Measurements from ENCODE around the gene ADAM12. TPM values are rescaled to one million over a fixed set of nuclear protein-coding genes. Genes with fewer than 3 reads are reported as not detected.

Gene ADAM12
- total RNA-seq, 1 donor from 2014 or later = 8.0 TPM

DNA sequence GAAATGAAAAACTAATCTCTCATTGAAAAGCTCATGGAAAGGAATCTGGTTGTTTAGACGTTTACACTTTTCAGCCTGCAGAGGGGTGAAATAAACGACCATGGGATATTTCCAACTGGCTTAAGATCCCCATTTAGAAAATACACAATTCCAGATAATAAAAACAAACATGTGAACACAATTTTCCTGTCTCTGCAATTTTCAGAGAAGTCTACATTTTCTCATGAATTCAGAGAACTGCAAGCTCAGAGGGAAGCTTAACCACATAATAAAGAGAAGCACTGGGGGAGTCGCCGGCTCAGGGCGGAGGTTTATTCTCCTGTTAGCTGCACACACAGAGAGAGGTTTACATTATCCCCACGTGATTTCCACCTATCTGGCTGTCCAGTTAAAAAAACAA, 276.8 kb downstream of the ADAM12 start:
- H3K36me3 Mint-ChIP-seq = no peaks in the 10 kb centered on the region
- no peak overlapping the region for H3K4me3 Mint-ChIP-seq
- no peak for TF ChIP-seq EZH2 (IDR thresholded peaks at IDR 0.05)
- TF ChIP-seq EZH2phosphoT487 (IDR thresholded peaks at IDR 0.05) = no peak
- TF ChIP-seq, protein P1, sequence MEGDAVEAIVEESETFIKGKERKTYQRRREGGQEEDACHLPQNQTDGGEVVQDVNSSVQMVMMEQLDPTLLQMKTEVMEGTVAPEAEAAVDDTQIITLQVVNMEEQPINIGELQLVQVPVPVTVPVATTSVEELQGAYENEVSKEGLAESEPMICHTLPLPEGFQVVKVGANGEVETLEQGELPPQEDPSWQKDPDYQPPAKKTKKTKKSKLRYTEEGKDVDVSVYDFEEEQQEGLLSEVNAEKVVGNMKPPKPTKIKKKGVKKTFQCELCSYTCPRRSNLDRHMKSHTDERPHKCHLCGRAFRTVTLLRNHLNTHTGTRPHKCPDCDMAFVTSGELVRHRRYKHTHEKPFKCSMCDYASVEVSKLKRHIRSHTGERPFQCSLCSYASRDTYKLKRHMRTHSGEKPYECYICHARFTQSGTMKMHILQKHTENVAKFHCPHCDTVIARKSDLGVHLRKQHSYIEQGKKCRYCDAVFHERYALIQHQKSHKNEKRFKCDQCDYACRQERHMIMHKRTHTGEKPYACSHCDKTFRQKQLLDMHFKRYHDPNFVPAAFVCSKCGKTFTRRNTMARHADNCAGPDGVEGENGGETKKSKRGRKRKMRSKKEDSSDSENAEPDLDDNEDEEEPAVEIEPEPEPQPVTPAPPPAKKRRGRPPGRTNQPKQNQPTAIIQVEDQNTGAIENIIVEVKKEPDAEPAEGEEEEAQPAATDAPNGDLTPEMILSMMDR (IDR thresholded peaks at IDR 0.05) = no peak
- H3K4me3 ChIP-seq = no peak overlapping the region
- peaks cover 10% of the 10 kb centered on the region for H3F3A ChIP-seq (ENCODE audit: low read depth)
- no peak for DNase-seq (ENCODE audit: low spot score)
- no peaks in the 10 kb centered on the region for H3K79me2 ChIP-seq (ENCODE audit: low read depth)
- H3K4me1 Mint-ChIP-seq = peaks cover 16% of the 10 kb centered on the region
- H4K20me1 ChIP-seq (ENCODE audit: low read depth) = no peaks in the 10 kb centered on the region
- peaks cover 10% of the 10 kb centered on the region for H3K27me3 Mint-ChIP-seq (ENCODE audit: insufficient read depth, low read depth)
- H3K36me3 ChIP-seq = no peaks in the 10 kb centered on the region
- no peaks in the 10 kb centered on the region for H3K27me3 ChIP-seq
- no peak overlapping the region for H3K27ac ChIP-seq
- no peaks in the 10 kb centered on the region for H3K9me3 ChIP-seq (ENCODE audit: low read depth)
- no peak overlapping the region for H3K27ac Mint-ChIP-seq
- H3K4me1 ChIP-seq = peaks cover 30% of the 10 kb centered on the region
- H3K9ac ChIP-seq = no peak overlapping the region
- H3K9me3 Mint-ChIP-seq = peaks cover 2% of the 10 kb centered on the region
- no peak overlapping the region for H3K4me2 ChIP-seq
- no peak overlapping the region for H2AFZ ChIP-seq (replicated peaks)

DNA sequence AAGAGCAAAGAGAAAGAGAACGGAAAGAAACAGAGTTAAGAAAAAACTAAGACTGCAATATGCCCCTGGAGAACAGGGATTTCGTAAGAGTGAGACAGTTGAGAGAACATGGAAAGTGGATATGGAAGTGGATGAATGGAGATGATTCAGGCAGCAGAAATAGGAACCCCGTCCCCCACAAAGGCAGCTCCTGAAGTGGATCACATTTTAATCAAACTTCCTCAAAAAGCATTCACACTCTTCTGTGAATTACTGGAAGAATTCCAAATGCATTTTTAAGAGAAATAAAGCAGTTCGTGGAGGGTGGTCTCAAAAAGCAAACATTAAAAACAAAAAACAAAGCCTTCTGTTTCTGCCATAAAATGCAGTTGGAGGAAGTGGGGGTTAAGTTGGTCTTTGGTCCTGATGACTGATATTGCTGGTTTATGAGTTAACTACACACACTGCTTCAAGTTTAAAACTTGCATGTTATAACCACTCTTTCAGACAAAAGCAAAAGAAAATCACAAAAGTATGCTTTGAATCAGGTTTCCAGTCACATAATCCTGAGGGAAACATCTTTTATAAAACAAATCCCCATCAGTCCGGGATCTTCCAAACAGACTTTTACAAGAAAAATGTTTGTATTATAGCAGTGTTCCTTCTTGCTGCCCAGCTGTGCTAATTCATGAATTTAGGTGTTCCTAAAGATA, 277.6 kb downstream of the ADAM12 start:
- peaks cover 2% of the 10 kb centered on the region for H3K9me3 Mint-ChIP-seq
- no peak overlapping the region for H3K4me3 ChIP-seq
- peaks cover 9% of the 10 kb centered on the region for H3K4me1 Mint-ChIP-seq
- H3F3A ChIP-seq (ENCODE audit: low read depth) = peaks cover 10% of the 10 kb centered on the region
- no peak overlapping the region for H3K9ac ChIP-seq
- no peaks in the 10 kb centered on the region for H3K79me2 ChIP-seq (ENCODE audit: low read depth)
- DNase-seq (ENCODE audit: low spot score) = no peak
- H2AFZ ChIP-seq (replicated peaks) = no peak overlapping the region
- no peaks in the 10 kb centered on the region for H4K20me1 ChIP-seq (ENCODE audit: low read depth)
- no peak overlapping the region for H3K4me3 Mint-ChIP-seq
- no peaks in the 10 kb centered on the region for H3K9me3 ChIP-seq (ENCODE audit: low read depth)
- no peak overlapping the region for H3K4me2 ChIP-seq
- TF ChIP-seq EZH2phosphoT487 (IDR thresholded peaks at IDR 0.05) = no peak
- TF ChIP-seq, protein P1 (IDR thresholded peaks at IDR 0.05) = no peak
- no peak for TF ChIP-seq EZH2 (IDR thresholded peaks at IDR 0.05)
- no peak overlapping the region for H3K27ac ChIP-seq
- no peaks in the 10 kb centered on the region for H3K36me3 Mint-ChIP-seq
- H3K27me3 ChIP-seq = no peaks in the 10 kb centered on the region
- peaks cover 21% of the 10 kb centered on the region for H3K4me1 ChIP-seq
- H3K27ac Mint-ChIP-seq = no peak overlapping the region
- no peaks in the 10 kb centered on the region for H3K36me3 ChIP-seq
- H3K27me3 Mint-ChIP-seq (ENCODE audit: insufficient read depth, low read depth) = peaks cover 7% of the 10 kb centered on the region

DNA sequence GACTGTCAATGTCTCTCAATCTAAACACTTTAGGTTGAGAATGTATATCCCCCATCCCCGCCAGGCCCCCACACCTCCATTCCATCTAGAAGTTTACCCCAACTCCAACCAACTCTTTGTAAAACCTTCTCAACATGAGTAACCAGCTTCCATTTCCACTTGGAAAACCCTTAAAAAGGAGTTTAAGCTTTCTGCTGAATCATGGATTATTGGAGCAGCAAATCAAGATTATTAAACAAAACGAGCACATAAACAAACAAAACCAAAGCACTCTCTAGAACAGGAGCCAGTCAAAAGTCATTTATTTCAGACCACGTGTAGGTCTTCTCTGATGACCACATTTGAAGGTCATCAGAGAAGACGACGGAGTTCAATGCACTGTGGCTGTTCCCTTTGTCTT, 278.4 kb downstream of the ADAM12 start:
- H3K4me1 Mint-ChIP-seq = peaks cover 2% of the 10 kb centered on the region
- no peak overlapping the region for H2AFZ ChIP-seq (replicated peaks)
- no peak overlapping the region for H3K4me2 ChIP-seq
- H3K4me1 ChIP-seq = peaks cover 14% of the 10 kb centered on the region
- TF ChIP-seq EZH2phosphoT487 (IDR thresholded peaks at IDR 0.05) (no peak), EZH2 (IDR thresholded peaks at IDR 0.05) (no peak)
- TF ChIP-seq, protein P1 (IDR thresholded peaks at IDR 0.05) = no peak
- no peaks in the 10 kb centered on the region for H4K20me1 ChIP-seq (ENCODE audit: low read depth)
- H3F3A ChIP-seq (ENCODE audit: low read depth) = peaks cover 3% of the 10 kb centered on the region
- H3K27me3 ChIP-seq = no peaks in the 10 kb centered on the region
- no peak overlapping the region for H3K4me3 ChIP-seq
- no peak overlapping the region for H3K4me3 Mint-ChIP-seq
- H3K27me3 Mint-ChIP-seq (ENCODE audit: insufficient read depth, low read depth) = peaks cover 9% of the 10 kb centered on the region
- DNase-seq (ENCODE audit: low spot score) = no peak
- H3K9me3 ChIP-seq (ENCODE audit: low read depth) = no peaks in the 10 kb centered on the region
- H3K79me2 ChIP-seq (ENCODE audit: low read depth) = no peaks in the 10 kb centered on the region
- peaks cover 2% of the 10 kb centered on the region for H3K9me3 Mint-ChIP-seq
- no peak overlapping the region for H3K9ac ChIP-seq
- no peaks in the 10 kb centered on the region for H3K36me3 Mint-ChIP-seq
- H3K36me3 ChIP-seq = no peaks in the 10 kb centered on the region
- H3K27ac ChIP-seq = no peak overlapping the region
- no peak overlapping the region for H3K27ac Mint-ChIP-seq
